Vagina (tissue), 2 donors: ENCODE measurements around the gene SLC22A23. TPM values are rescaled to one million over a fixed set of nuclear protein-coding genes. Genes with fewer than 3 reads are reported as not detected.
"Not testable (repeated sequence)": the region's sequence is repeated elsewhere in the genome, so short reads cannot be mapped to it uniquely, and the experiment has no call there.

Experiments
- DNase-seq, 2 donors: peaks; one replicate each; pipeline ENCODE4 v3.0.0-alpha.2; 2017; ENCODE audit errors: extremely low spot score in 2 of 2
- H3K27ac ChIP-seq: fragments of 200-600 bp; sonication (generic); one replicate; pipeline ENCODE4 v1.5.1; 2019
- H3K27me3 ChIP-seq: fragments of 200-600 bp; sonication (generic); one replicate; pipeline ENCODE4 v1.5.1; 2019
- H3K36me3 ChIP-seq, 2 donors: fragments of 200-600 bp; sonication (generic); one replicate each; pipeline ENCODE4 v1.5.1; 2017 to 2019
- H3K4me1 ChIP-seq: fragments of 200-600 bp; sonication (generic); one replicate; pipeline ENCODE4 v1.5.1; 2019
- H3K4me3 ChIP-seq, 2 donors: fragments of 200-600 bp; sonication (generic); 1 replicate in 1 of 2; 2 replicates in 1 of 2; pipeline ENCODE4 v1.5.1; 2016 to 2019
- H3K9me3 ChIP-seq: fragments of 200-600 bp; sonication (generic); one replicate; pipeline ENCODE4 v1.5.1; 2019
- CTCF ChIP-seq, 3 experiments: fragments of 450-650 bp in 2 of 3; fragments of 200-600 bp in 1 of 3; sonication (generic) in 1 of 3; IDR thresholded peaks; one replicate each; pipeline ENCODE4 v1.5.1; 2017 to 2019; ENCODE audit warnings: antibody characterized with exemption in 3 of 3, mild to moderate bottlenecking in 2 of 3, moderate library complexity in 2 of 3
- POLR2A ChIP-seq, 2 donors: fragments of 450-650 bp; IDR thresholded peaks; one replicate each; pipeline ENCODE4 v1.6.1; 2017; ENCODE audit warnings: antibody characterized with exemption in 2 of 2, mild to moderate bottlenecking in 2 of 2, moderate library complexity in 2 of 2
- POLR2AphosphoS5 ChIP-seq, 2 donors: sonication (generic); formaldehyde crosslinking; IDR thresholded peaks; one replicate each; pipeline ENCODE4 v1.9.0; 2017; ENCODE audit warnings: antibody characterized with exemption in 2 of 2, mild to moderate bottlenecking in 2 of 2, low read depth in 1 of 2; ENCODE audit not compliant: insufficient read depth in 1 of 2
- intact Hi-C: fragments of 100-400 bp; cut with DNase I; formaldehyde crosslinking; loops from one replicate; pipeline ENCODE4 v1.15.1; 2023
- total RNA-seq: library from RNA; depleted of rRNA; stranded (reverse); fragments of >200 nt; gene quantifications from one replicate; pipeline ENCODE4 v1.2.3, GENCODE V29; 2016

Gene SLC22A23
- total RNA-seq, 1 donor from 2014 or later, result 40.5 TPM

DNA sequence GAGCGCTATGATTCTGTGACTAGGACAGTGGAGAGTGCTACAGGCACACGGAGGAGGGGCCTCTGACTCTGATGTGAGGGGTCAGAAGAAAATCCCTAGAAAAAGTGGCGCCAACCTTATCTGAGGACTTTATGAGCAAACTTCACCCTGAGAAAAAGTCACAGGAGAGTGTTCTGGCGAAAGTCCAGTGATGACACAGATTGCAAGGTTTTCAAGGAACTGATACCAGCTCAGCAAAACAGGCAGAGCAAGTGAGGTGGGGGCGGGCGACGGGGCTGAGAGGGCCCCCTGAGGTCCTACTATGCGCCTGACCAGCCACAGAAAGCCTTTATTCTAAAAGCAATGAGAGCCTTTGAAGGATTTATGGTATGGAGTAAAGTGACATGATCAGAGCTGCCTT, 73.3 kb downstream of the SLC22A23 start:
- Histone ChIP-seq H3K9me3 (no peaks in the 10 kb centered on the region), H3K27ac (no peak overlapping the region), H3K4me3 (no peak overlapping the region), H3K36me3 (no peaks in the 10 kb centered on the region), H3K27me3 (no peaks in the 10 kb centered on the region), H3K4me1 (peaks cover 37% of the 10 kb centered on the region)
- no peak for DNase-seq
- intact Hi-C loops, result no loop called here
- TF ChIP-seq POLR2AphosphoS5 (IDR thresholded peaks at IDR 0.05; ENCODE audit: insufficient read depth in 1 of 2, low read depth in 1 of 2), result no peak
- no peak for TF ChIP-seq POLR2A (IDR thresholded peaks at IDR 0.05)
- no peak for TF ChIP-seq CTCF (IDR thresholded peaks at IDR 0.05)

GRCh38 chr6:3382326-3383279, 74.2 kb downstream of the SLC22A23 start:
- no peaks in the 10 kb centered on the region for H3K9me3 ChIP-seq
- H3K4me1 ChIP-seq, result peaks cover 37% of the 10 kb centered on the region
- H3K36me3 ChIP-seq, result no peaks in the 10 kb centered on the region
- no peaks in the 10 kb centered on the region for H3K27me3 ChIP-seq
- TF ChIP-seq POLR2A (IDR thresholded peaks at IDR 0.05), result no peak
- TF ChIP-seq CTCF (IDR thresholded peaks at IDR 0.05), result no peak
- no peak for TF ChIP-seq POLR2AphosphoS5 (IDR thresholded peaks at IDR 0.05; ENCODE audit: insufficient read depth in 1 of 2, low read depth in 1 of 2)
- intact Hi-C loops, result no loop called here
- H3K4me3 ChIP-seq, result no peak overlapping the region
- no peak for DNase-seq
- H3K27ac ChIP-seq, result no peak overlapping the region

DNA sequence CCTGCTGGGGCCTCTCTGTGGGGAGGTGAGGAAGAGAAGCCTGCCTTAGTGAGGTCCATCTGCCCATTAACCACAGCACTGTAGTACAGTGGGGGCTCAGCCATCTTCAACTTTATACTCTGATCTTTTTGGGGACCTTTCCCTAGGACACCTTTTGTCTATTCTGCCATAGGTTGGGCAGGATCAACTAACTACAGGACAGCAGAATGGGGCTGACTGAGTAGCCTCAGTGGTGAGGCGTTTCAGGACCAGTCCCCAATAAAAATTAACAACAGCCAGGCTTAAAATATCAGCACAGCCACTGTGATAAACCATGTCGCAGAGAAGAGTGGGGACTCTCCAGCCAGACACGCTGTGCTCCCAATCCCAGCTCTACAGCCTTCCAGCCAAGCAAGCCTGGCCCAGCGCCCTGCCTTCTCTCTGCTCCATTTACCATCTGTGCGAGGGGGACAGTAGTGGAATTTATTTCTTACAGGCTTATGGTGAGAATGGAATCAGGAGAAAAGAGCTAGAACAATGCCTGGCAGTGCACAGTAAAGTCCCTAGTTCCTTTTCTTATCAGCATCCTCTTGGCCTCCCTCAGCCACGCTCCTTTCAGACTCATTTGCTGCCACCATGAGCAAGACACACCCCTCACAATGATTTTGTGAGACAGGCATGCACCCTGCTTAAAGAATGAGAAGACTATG, 75.5 kb downstream of the SLC22A23 start:
- Histone ChIP-seq H3K9me3 (no peaks in the 10 kb centered on the region), H3K27ac (no peak overlapping the region), H3K4me1 (peaks cover 31% of the 10 kb centered on the region), H3K4me3 (no peak overlapping the region), H3K27me3 (no peaks in the 10 kb centered on the region), H3K36me3 (no peaks in the 10 kb centered on the region)
- DNase-seq, result no peak
- intact Hi-C loops, result no loop called here
- TF ChIP-seq POLR2AphosphoS5 (IDR thresholded peaks at IDR 0.05; ENCODE audit: insufficient read depth in 1 of 2, low read depth in 1 of 2) (no peak), POLR2A (IDR thresholded peaks at IDR 0.05) (no peak), CTCF (IDR thresholded peaks at IDR 0.05) (no peak)

- no peak for DNase-seq
- Histone ChIP-seq H3K27me3 (no peaks in the 10 kb centered on the region), H3K27ac (no peak overlapping the region), H3K9me3 (no peaks in the 10 kb centered on the region), H3K36me3 (no peaks in the 10 kb centered on the region), H3K4me3 (no peak overlapping the region), H3K4me1 (peaks cover 23% of the 10 kb centered on the region)
- intact Hi-C loops, result no loop called here
- TF ChIP-seq POLR2A (IDR thresholded peaks at IDR 0.05) (no peak), POLR2AphosphoS5 (IDR thresholded peaks at IDR 0.05; ENCODE audit: insufficient read depth in 1 of 2, low read depth in 1 of 2) (no peak)
Observed at GRCh38 chr6:3380344-3381232, 76.3 kb downstream of the SLC22A23 start.

DNA sequence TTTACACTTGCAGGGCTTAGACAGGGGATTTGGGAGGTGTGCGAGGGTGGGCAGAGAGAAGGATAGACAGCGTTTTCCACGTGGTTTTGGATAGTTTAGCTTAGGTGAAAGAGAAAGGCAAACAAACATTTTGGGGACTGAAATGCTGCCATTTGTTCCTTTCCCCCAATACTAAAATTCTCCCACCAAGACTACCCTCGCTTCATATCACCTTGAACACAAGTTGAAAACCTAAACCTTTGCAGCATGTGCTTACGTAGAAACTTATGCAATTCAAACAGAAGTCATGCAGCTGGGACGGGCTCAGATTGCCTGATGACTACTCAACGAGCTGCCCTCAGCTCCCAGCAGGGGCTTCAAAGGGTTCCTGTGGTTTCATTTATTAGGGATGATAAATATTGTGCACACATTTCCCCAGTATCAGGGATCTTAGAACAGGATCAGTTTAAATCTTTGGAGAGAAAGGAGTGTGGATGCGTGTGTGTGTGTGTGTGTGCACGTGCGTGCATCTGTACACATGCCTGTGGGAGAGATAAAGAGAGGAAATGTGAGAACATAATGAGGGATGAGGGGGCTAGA, 77.3 kb downstream of the SLC22A23 start:
- no peaks in the 10 kb centered on the region for H3K9me3 ChIP-seq
- H3K4me1 ChIP-seq, result peaks cover 13% of the 10 kb centered on the region
- DNase-seq, result no peak
- no peak overlapping the region for H3K27ac ChIP-seq
- TF ChIP-seq CTCF (IDR thresholded peaks at IDR 0.05), result no peak
- no peak for TF ChIP-seq POLR2A (IDR thresholded peaks at IDR 0.05)
- TF ChIP-seq POLR2AphosphoS5 (IDR thresholded peaks at IDR 0.05; ENCODE audit: insufficient read depth in 1 of 2, low read depth in 1 of 2), result no peak
- intact Hi-C loops, result no loop called here
- no peaks in the 10 kb centered on the region for H3K36me3 ChIP-seq
- H3K27me3 ChIP-seq, result no peaks in the 10 kb centered on the region
- no peak overlapping the region for H3K4me3 ChIP-seq

- H3K9me3 ChIP-seq, H3K4me3 ChIP-seq, H3K4me1 ChIP-seq, H3K36me3 ChIP-seq, intact Hi-C loops, DNase-seq, H3K27ac ChIP-seq, H3K27me3 ChIP-seq: not testable (repeated sequence)
Observed at GRCh38 chr6:3378808-3379207, 78.0 kb downstream of the SLC22A23 start.

DNA sequence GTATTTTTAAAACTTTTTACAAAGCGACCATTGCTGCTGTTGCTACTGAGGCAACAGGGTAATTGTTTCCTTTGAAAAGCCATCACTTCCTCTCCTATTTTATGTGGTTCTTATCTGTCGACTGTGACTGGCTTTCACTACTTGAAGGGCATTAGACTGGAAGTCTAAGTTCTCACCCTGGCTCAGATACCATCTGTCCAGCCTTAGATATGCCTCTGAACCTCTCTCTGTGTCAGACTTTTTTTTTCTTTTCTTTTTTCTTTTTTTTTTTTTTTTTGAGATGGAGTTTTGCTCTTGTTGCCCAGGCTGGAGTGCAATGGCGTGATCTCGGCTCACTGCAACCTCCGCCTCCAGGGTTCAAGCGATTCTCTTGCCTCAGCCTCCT, 78.5 kb downstream of the SLC22A23 start:
- H3K4me1 ChIP-seq, H3K27ac ChIP-seq, H3K9me3 ChIP-seq, H3K36me3 ChIP-seq, DNase-seq, H3K27me3 ChIP-seq, H3K4me3 ChIP-seq, intact Hi-C loops: not testable (repeated sequence)
